NT2/D1 (cell line): ENCODE results near the gene C1orf159.
"Not testable (repeated sequence)": the region's sequence is repeated elsewhere in the genome, so short reads cannot be mapped to it uniquely, and the experiment has no call there.

Experiments
- SUZ12 ChIP-seq: IDR thresholded peaks from 2 replicates; pipeline ENCODE4 v1.6.1; 2011; ENCODE audit not compliant: insufficient read length, insufficient read depth; ENCODE audit errors: extremely low read depth
- ZNF274 ChIP-seq: IDR thresholded peaks from 2 replicates; pipeline ENCODE4 v1.6.1; 2011; ENCODE audit warnings: mild to moderate bottlenecking, low read depth, low read length

GRCh38 chr1:1153215-1153614 is 37.3 kb upstream of the C1orf159 start:
- not testable (repeated sequence) for TF ChIP-seq ZNF274, SUZ12
